Vagina (tissue), 2 donors: ENCODE measurements around the gene CCNY. TPM values are rescaled to one million over a fixed set of nuclear protein-coding genes. Genes with fewer than 3 reads are reported as not detected.
"Not testable (repeated sequence)": the region's sequence is repeated elsewhere in the genome, so short reads cannot be mapped to it uniquely, and the experiment has no call there.

Experiments used
- DNase-seq, 2 donors: peaks; one replicate each; pipeline ENCODE4 v3.0.0-alpha.2; 2017; ENCODE audit errors: extremely low spot score in 2 of 2
- H3K27ac ChIP-seq: fragments of 200-600 bp; sonication (generic); one replicate; pipeline ENCODE4 v1.5.1; 2019
- H3K27me3 ChIP-seq: fragments of 200-600 bp; sonication (generic); one replicate; pipeline ENCODE4 v1.5.1; 2019
- H3K36me3 ChIP-seq, 2 donors: fragments of 200-600 bp; sonication (generic); one replicate each; pipeline ENCODE4 v1.5.1; 2017 to 2019
- H3K4me1 ChIP-seq: fragments of 200-600 bp; sonication (generic); one replicate; pipeline ENCODE4 v1.5.1; 2019
- H3K4me3 ChIP-seq, 2 donors: fragments of 200-600 bp; sonication (generic); 1 replicate in 1 of 2; 2 replicates in 1 of 2; pipeline ENCODE4 v1.5.1; 2016 to 2019
- H3K9me3 ChIP-seq: fragments of 200-600 bp; sonication (generic); one replicate; pipeline ENCODE4 v1.5.1; 2019
- CTCF ChIP-seq, 3 experiments: fragments of 450-650 bp in 2 of 3; fragments of 200-600 bp in 1 of 3; sonication (generic) in 1 of 3; IDR thresholded peaks; one replicate each; pipeline ENCODE4 v1.5.1; 2017 to 2019; ENCODE audit warnings: antibody characterized with exemption in 3 of 3, mild to moderate bottlenecking in 2 of 3, moderate library complexity in 2 of 3
- POLR2A ChIP-seq, 2 donors: fragments of 450-650 bp; IDR thresholded peaks; one replicate each; pipeline ENCODE4 v1.6.1; 2017; ENCODE audit warnings: antibody characterized with exemption in 2 of 2, mild to moderate bottlenecking in 2 of 2, moderate library complexity in 2 of 2
- POLR2AphosphoS5 ChIP-seq, 2 donors: sonication (generic); formaldehyde crosslinking; IDR thresholded peaks; one replicate each; pipeline ENCODE4 v1.9.0; 2017; ENCODE audit warnings: antibody characterized with exemption in 2 of 2, mild to moderate bottlenecking in 2 of 2, low read depth in 1 of 2; ENCODE audit not compliant: insufficient read depth in 1 of 2
- intact Hi-C: fragments of 100-400 bp; cut with DNase I; formaldehyde crosslinking; loops from one replicate; pipeline ENCODE4 v1.15.1; 2023
- total RNA-seq: library from RNA; depleted of rRNA; stranded (reverse); fragments of >200 nt; gene quantifications from one replicate; pipeline ENCODE4 v1.2.3, GENCODE V29; 2016

The CCNY gene
- total RNA-seq, 1 donor from 2014 or later: 28.5 TPM

DNA sequence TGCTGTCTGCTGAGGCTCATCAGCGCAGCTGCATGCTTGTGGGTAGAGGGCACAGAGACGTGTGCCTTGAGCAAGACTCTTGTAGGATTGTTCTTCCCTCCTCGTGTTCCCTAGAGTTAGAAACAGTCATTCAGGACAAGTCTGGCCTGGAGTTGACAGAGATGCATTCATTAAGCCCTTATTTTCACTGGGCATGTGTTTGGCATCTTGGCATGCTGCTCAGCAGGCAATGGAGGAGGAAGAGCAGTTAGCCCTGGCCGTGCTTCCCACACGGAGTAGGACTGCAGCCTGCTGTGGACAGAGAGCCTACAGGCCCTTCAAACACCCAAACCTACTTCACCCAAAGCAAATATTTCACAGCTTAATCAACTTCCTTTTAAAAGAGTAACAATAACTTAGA lies 195.8 kb downstream of the CCNY start:
- Histone ChIP-seq H3K36me3 (peaks cover 0 to 52% of the 10 kb centered on the region in 2 donors), H3K27ac (no peak overlapping the region), H3K4me1 (no peaks in the 10 kb centered on the region), H3K4me3 (no peak overlapping the region), H3K27me3 (no peaks in the 10 kb centered on the region), H3K9me3 (no peaks in the 10 kb centered on the region)
- DNase-seq: no peak
- no peak for TF ChIP-seq POLR2AphosphoS5 (IDR thresholded peaks at IDR 0.05; ENCODE audit: insufficient read depth in 1 of 2, low read depth in 1 of 2)
- no peak for TF ChIP-seq POLR2A (IDR thresholded peaks at IDR 0.05)
- TF ChIP-seq CTCF (IDR thresholded peaks at IDR 0.05): no peak
- intact Hi-C loops: no loop called here

DNA sequence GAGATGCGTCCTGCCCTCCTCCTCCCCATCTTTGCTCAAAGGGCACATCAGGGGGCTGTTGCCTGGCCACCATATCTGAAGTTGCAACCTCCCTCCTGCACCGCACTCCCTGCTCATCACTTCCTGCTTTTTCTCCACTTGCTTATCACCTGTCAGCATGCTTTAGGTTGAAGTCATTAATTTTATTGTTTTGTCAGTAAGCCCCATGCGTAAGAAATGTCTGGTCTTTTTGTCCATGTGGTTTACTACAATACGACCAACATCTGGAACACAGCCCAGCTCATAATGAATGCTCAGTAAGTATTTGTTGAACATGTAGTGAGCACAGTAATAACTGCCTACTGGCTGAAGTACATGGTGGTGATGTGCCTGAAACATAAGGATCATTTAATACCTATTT lies 197.3 kb downstream of the CCNY start:
- intact Hi-C loops: no loop called here
- no peak for DNase-seq
- Histone ChIP-seq H3K27me3 (no peaks in the 10 kb centered on the region), H3K4me3 (no peak overlapping the region), H3K4me1 (no peaks in the 10 kb centered on the region), H3K27ac (no peak overlapping the region), H3K9me3 (no peaks in the 10 kb centered on the region), H3K36me3 (peaks cover 0 to 52% of the 10 kb centered on the region in 2 donors)
- TF ChIP-seq CTCF (IDR thresholded peaks at IDR 0.05) (no peak), POLR2A (IDR thresholded peaks at IDR 0.05) (no peak), POLR2AphosphoS5 (IDR thresholded peaks at IDR 0.05; ENCODE audit: insufficient read depth in 1 of 2, low read depth in 1 of 2) (no peak)

- Histone ChIP-seq H3K4me1 (no peaks in the 10 kb centered on the region), H3K9me3 (no peaks in the 10 kb centered on the region), H3K27ac (no peak overlapping the region), H3K36me3 (peaks cover 0 to 48% of the 10 kb centered on the region in 2 donors), H3K4me3 (no peak overlapping the region), H3K27me3 (no peaks in the 10 kb centered on the region)
- TF ChIP-seq POLR2AphosphoS5 (IDR thresholded peaks at IDR 0.05; ENCODE audit: insufficient read depth in 1 of 2, low read depth in 1 of 2): no peak
- TF ChIP-seq POLR2A (IDR thresholded peaks at IDR 0.05): no peak
- no peak for TF ChIP-seq CTCF (IDR thresholded peaks at IDR 0.05)
- intact Hi-C loops: no loop called here
- no peak for DNase-seq
These were observed 198.8 kb downstream of the CCNY start for GRCh38 chr10:35535136-35535535.

DNA sequence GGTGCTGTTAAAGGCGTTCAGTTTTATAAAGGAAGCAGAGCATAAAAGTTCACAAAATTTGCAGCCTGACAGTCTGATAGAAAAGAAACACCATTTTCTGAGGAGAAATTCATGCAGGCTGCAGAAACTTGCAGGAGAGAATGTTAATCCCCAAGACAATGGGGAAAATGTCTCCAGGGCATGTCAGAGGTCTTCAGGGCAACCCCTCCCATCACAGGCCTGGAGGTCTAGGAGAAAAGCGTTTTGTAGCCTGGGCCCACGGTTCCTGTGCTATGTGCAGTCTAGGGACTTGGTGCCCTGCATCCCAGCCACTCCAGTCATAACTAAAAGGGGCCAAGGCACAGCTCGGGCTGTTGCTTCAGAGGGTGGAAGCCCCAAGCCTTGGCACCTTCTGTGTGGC lies 200.5 kb downstream of the CCNY start:
- no peak overlapping the region for H3K27ac ChIP-seq
- no peak overlapping the region for H3K4me3 ChIP-seq
- DNase-seq: no peak
- no peaks in the 10 kb centered on the region for H3K27me3 ChIP-seq
- H3K9me3 ChIP-seq: no peaks in the 10 kb centered on the region
- intact Hi-C loops: no loop called here
- H3K4me1 ChIP-seq: no peaks in the 10 kb centered on the region
- no peak for TF ChIP-seq POLR2A (IDR thresholded peaks at IDR 0.05)
- no peak for TF ChIP-seq POLR2AphosphoS5 (IDR thresholded peaks at IDR 0.05; ENCODE audit: insufficient read depth in 1 of 2, low read depth in 1 of 2)
- no peak for TF ChIP-seq CTCF (IDR thresholded peaks at IDR 0.05)
- H3K36me3 ChIP-seq: peaks cover 0 to 36% of the 10 kb centered on the region in 2 donors

DNA sequence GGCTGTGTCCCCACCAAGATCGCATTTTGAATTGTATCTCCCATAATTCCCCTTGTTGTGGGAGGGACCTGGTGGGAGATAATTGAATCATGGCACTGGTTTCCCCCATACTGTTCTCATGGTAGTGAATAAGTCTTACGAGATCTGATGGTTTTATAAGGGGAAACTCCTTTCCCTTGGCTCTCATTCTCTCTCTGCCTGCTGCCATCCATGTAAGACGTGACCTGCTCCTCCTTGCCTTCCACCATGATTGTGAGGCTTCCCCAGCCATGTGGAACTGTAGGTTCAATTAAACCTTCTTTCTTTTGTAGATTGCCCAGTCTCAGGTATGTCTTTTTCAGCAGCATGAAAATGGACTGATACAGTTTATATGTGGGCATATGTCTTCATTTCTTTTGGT lies 201.6 kb downstream of the CCNY start:
- peaks cover 0 to 27% of the 10 kb centered on the region in 2 donors for H3K36me3 ChIP-seq
- intact Hi-C loops: not testable (repeated sequence)

More for the DNA sequence above, 201.6 kb downstream of the CCNY start:
- H3K9me3 ChIP-seq, H3K4me3 ChIP-seq, H3K27ac ChIP-seq, H3K27me3 ChIP-seq, DNase-seq, H3K4me1 ChIP-seq: not testable (repeated sequence)
